Testis (tissue), 3 donors: ENCODE results near the gene RILPL1. TPM values are rescaled to one million over a fixed set of nuclear protein-coding genes. Genes with fewer than 3 reads are reported as not detected.
"Not testable (repeated sequence)": the region's sequence is repeated elsewhere in the genome, so short reads cannot be mapped to it uniquely, and the experiment has no call there.

Experiments used
- DNase-seq: peaks from one replicate; pipeline ENCODE4 v3.0.0-alpha.2; 2019
- H3K27ac ChIP-seq, 2 donors: fragments of 200-600 bp; sonication (generic); one replicate each; pipeline ENCODE4 v1.5.1; 2019
- H3K27me3 ChIP-seq: fragments of 200-600 bp; sonication (generic); one replicate; pipeline ENCODE4 v1.5.1; 2019
- H3K36me3 ChIP-seq: fragments of 200-600 bp; sonication (generic); one replicate; pipeline ENCODE4 v1.5.1; 2017; ENCODE audit warnings: low read depth; ENCODE audit errors: missing control alignments
- H3K4me1 ChIP-seq: fragments of 200-600 bp; sonication (generic); one replicate; pipeline ENCODE4 v1.5.1; 2019
- H3K4me3 ChIP-seq, 2 donors: fragments of 200-600 bp; sonication (generic); one replicate each; pipeline ENCODE4 v1.5.1; 2017 to 2019
- H3K9me3 ChIP-seq: fragments of 200-600 bp; sonication (generic); one replicate; pipeline ENCODE4 v1.5.1; 2017
- POLR2A ChIP-seq: fragments of 450-650 bp; IDR thresholded peaks from one replicate; pipeline ENCODE4 v1.6.1; 2017; ENCODE audit warnings: antibody characterized with exemption, mild to moderate bottlenecking, moderate library complexity
- WGBS, 2 donors: methylation state at CpG; one replicate each; pipeline ENCODE4 v1.1.5; 2018; 5-methylcytosine and 5-hydroxymethylcytosine counted together
- intact Hi-C: fragments of 100-400 bp; cut with DNase I; formaldehyde crosslinking; loops from one replicate; pipeline ENCODE4 v1.15.1; 2023; ENCODE audit warnings: low total_unique reads
- polyA plus RNA-seq: library from polyadenylated mRNA; stranded (reverse); fragments of 350-450 nt; fragmentation: Illumina TruSeq; extraction: RNeasy Lipid Tissue Mini Kit (QIAGEN cat#74804); gene quantifications from one replicate; pipeline ENCODE4 v1.2.3, GENCODE V29; 2014; ENCODE audit warnings: low read depth, low replicate concordance; ENCODE audit not compliant: insufficient read depth
- total RNA-seq, 2 donors: library from RNA; depleted of rRNA; stranded (reverse); fragments of >200 nt; gene quantifications; one replicate each; pipeline ENCODE4 v1.2.3, GENCODE V29; 2016
- TF ChIP-seq, protein P1 (sequence below), 3 experiments: fragments of 450-650 bp in 2 of 3; fragments of 200-600 bp in 1 of 3; sonication (generic) in 1 of 3; IDR thresholded peaks; one replicate each; pipeline ENCODE4 v1.5.1; 2016 to 2019; ENCODE audit warnings: antibody characterized with exemption in 3 of 3, mild to moderate bottlenecking in 2 of 3, moderate library complexity in 1 of 3

RILPL1 gene
- total and polyA plus RNA-seq, 3 donors from 2014 or later: 14.8 to 20.9 (median 16.8) TPM

DNA sequence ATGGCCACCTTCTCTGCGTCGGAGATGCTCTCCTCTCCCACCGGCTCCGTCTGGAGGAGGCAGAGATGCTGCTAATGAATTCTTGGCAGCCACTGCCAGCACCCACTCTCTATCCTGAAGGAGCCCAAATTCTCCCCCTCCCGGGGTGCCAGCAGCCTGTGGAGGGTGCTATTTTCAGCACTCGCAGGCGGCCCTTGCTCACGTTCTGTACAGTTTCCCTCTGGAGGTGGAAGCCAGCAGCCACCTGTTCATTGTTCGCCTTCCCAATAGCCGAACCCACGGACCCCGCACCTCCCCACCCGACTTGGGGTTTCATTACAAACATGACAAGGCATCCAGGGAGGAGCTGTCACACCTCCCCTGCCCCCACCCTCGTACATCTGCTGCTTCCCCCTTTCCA, 47.8 kb downstream of the RILPL1 start:
- Histone ChIP-seq H3K4me1 (no peaks in the 10 kb centered on the region), H3K27me3 (no peaks in the 10 kb centered on the region), H3K9me3 (no peaks in the 10 kb centered on the region), H3K27ac (no peak overlapping the region), H3K4me3 (no peak overlapping the region), H3K36me3 (no peaks in the 10 kb centered on the region)
- DNase-seq: no peak
- intact Hi-C loops: no loop called here
- no peak for TF ChIP-seq POLR2A
- TF ChIP-seq, protein P1, sequence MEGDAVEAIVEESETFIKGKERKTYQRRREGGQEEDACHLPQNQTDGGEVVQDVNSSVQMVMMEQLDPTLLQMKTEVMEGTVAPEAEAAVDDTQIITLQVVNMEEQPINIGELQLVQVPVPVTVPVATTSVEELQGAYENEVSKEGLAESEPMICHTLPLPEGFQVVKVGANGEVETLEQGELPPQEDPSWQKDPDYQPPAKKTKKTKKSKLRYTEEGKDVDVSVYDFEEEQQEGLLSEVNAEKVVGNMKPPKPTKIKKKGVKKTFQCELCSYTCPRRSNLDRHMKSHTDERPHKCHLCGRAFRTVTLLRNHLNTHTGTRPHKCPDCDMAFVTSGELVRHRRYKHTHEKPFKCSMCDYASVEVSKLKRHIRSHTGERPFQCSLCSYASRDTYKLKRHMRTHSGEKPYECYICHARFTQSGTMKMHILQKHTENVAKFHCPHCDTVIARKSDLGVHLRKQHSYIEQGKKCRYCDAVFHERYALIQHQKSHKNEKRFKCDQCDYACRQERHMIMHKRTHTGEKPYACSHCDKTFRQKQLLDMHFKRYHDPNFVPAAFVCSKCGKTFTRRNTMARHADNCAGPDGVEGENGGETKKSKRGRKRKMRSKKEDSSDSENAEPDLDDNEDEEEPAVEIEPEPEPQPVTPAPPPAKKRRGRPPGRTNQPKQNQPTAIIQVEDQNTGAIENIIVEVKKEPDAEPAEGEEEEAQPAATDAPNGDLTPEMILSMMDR (IDR thresholded peaks at IDR 0.05): no peak
- WGBS, 2 donors: 65 to 72% methylated on average over 13 to 14 of the region's 14 CpGs

DNA sequence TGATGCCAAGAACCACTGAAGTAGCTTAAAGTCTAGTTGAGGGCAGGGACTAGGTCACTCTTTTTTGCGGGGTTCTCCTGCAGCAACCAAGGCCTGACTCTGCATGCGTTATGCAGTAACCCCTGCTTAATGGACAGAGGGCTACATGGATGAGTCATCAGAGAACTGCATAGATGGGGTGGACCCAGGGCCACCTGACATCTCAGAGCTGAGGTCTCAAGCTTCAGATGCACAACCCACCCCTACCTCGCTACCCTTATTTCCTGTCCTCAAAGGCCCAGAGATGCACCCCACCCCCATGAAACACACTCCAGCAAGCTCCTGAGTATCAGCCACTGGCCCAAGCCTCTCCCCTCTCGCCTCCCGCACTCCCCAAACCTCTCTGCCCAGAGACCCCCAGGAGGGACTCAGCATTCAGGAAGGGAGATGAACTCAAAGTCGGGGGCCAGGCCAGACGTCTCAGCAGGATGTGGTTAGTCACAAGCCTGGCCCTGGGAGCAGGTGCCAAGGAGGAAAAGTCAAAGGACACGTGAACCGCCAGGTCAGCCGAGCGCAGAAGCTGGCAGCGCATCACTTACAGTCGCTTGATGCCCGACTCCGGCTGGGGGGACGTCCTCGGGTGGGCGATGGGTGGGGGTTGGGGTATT, 49.8 kb downstream of the RILPL1 start:
- intact Hi-C loops: no loop called here

DNA sequence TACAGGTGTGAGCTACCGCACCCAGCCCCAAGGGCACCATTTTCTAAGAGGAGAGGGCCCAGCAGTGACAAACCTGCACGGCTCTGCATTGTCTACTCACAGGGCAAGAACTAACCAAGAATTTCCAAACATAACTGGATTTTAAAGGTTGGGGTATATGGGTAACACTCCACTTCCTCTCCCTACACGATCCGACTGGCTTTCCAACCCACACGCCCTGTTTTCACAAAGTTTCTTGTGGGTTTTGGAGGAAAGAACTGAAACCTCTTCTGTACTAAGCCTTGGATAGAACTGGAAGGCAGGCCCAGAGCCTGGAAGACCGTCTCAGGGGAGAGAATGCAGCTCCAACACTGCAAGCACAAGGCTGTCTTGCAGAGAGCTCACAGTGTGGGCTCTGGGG, 50.6 kb downstream of the RILPL1 start:
- DNase-seq: no peak
- Histone ChIP-seq H3K9me3 (no peaks in the 10 kb centered on the region), H3K36me3 (no peaks in the 10 kb centered on the region), H3K27ac (no peak overlapping the region), H3K4me1 (peaks cover 7% of the 10 kb centered on the region), H3K4me3 (no peak overlapping the region), H3K27me3 (no peaks in the 10 kb centered on the region)
- 79 to 82% methylated on average over 6 of the region's 6 CpGs for WGBS, 2 donors
- intact Hi-C loops: no loop called here
- TF ChIP-seq, protein P1 (IDR thresholded peaks at IDR 0.05): no peak
- no peak for TF ChIP-seq POLR2A

More for the DNA sequence above, 49.8 kb downstream of the RILPL1 start:
- 81 to 88% methylated on average over 15 to 18 of the region's 18 CpGs for WGBS, 2 donors
- TF ChIP-seq, protein P1 (IDR thresholded peaks at IDR 0.05): no peak
- TF ChIP-seq POLR2A: no peak
- H3K4me1 ChIP-seq: peaks cover 7% of the 10 kb centered on the region
- H3K27ac ChIP-seq: no peak overlapping the region
- DNase-seq: no peak
- H3K27me3 ChIP-seq: no peaks in the 10 kb centered on the region
- no peaks in the 10 kb centered on the region for H3K36me3 ChIP-seq
- no peak overlapping the region for H3K4me3 ChIP-seq
- no peaks in the 10 kb centered on the region for H3K9me3 ChIP-seq

DNA sequence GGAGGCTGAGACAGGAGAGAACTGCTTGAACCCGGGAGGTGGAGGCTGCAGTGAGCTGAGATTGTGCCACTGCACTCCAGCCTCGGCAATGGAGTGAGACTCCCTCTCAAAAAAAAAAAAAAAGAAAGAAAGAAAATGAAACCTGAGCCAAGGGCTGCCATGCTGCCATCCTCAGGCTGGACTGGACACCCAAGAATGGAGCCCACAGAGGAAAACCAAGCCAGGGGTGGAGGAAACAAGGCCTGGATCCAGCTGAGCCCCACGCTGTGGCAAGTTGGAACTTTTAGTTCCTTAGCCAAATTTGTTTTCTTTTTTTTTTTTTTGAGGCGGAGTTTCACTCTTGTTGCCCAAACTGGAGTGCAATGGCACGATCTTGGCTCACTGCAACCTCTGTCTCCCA, 52.3 kb downstream of the RILPL1 start:
- peak overlapping the region in 1 of 2 donors; percentile 11 for H3K4me3 ChIP-seq
- H3K36me3 ChIP-seq, H3K27me3 ChIP-seq, H3K27ac ChIP-seq, H3K4me1 ChIP-seq, DNase-seq, H3K9me3 ChIP-seq, intact Hi-C loops: not testable (repeated sequence)
- 46 to 78% methylated on average over 4 to 5 of the region's 5 CpGs for WGBS, 2 donors

DNA sequence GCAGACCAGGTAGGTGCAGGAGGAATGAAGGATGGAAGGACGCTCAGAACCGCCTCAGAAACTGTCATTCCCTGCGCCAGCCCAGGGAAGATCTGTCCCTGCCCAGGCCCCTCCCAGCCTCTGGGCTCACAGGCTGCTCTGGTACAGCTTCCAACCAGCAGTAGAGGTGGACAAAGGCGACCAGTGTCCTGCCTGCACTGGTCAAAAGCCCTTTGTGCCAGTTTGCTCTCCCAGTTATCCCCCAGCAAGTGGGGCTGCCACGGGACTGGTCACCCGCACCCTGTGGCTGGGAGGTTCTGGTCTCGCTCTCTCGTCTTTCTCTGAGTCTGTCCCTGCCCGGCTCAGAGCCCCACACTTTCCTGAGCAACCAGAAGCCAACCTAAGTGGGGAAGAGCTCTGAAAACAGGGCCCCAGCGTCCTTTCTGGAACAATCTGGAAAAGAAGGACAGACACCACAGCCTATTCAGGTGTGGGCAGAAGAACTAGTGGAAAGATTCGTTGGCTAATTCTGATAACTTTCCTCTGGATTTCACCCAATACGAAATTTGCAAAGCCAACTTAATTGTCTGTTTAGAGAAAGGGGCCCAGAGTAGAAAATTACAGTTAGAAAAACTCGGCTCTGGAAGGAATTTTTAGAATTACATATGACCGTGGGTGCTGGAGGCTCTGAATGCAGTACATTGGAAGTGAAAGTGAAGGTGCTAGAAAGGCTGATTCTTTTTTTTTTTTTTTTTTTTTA, 53.9 kb downstream of the RILPL1 start:
- Histone ChIP-seq H3K36me3 (no peaks in the 10 kb centered on the region), H3K4me1 (peaks cover 7% of the 10 kb centered on the region), H3K4me3 (no peak overlapping the region), H3K27me3 (no peaks in the 10 kb centered on the region), H3K9me3 (no peaks in the 10 kb centered on the region), H3K27ac (peak overlapping the region; percentile 65 to 79)
- DNase-seq: peak; percentile 38
- WGBS, 2 donors: 61 to 74% methylated on average over 14 of the region's 14 CpGs
- intact Hi-C loops: no loop called here
- no peak for TF ChIP-seq POLR2A
- TF ChIP-seq, protein P1 (IDR thresholded peaks at IDR 0.05): no peak
